ENCODE results near the gene F8A3.

Gene F8A3

DNA sequence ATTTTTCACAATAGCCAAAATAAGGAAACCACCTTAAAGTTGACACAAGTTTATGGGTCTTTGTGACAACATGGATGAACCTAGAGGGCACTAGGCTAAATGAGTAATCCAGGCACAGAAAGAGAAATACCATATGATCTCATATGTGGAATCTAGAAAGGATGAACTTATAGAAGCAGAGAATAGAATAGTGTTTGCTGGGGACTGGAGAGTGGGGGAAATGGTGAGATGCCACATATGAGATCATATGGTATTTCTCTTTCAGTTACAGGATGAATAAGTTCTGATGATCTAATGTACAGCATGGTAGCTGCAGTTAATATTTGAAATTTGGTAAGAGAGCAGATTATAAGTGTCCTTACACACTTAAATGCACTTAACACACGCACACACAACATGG is 40.7 kb downstream of the F8A3 start:
- H3K4me1 ChIP-seq (ENCODE audit: insufficient read depth, low read length), result 0 out of 2 replicates have a peak, but pooled peaks cover 4% of the 10 kb centered on the region
- no peak for DNase-seq
- no peak for ATAC-seq (ENCODE audit: insufficient read depth, low read depth)
- no peaks in the 10 kb centered on the region for H3K27me3 ChIP-seq (ENCODE audit: insufficient read depth, low read length, poor library complexity)
- no peaks in the 10 kb centered on the region for H3K36me3 ChIP-seq (ENCODE audit: insufficient read depth, low read length)
- H4K20me1 ChIP-seq (ENCODE audit: insufficient read depth, low read length), result no peaks in the 10 kb centered on the region
- H3K4me3 ChIP-seq (ENCODE audit: low read depth in 1 of 2, low read length in 2 of 2), result no peak overlapping the region
- no peak overlapping the region for H3K4me2 ChIP-seq (ENCODE audit: insufficient read depth, low read length)
- H3K79me2 ChIP-seq (ENCODE audit: insufficient read depth, low read length), result no peaks in the 10 kb centered on the region
- no peak overlapping the region for H3K27ac ChIP-seq (ENCODE audit: low read length)
- no peak overlapping the region for H3K9ac ChIP-seq (ENCODE audit: low read depth, low read length)
- H3K9me3 ChIP-seq (ENCODE audit: insufficient read depth, low read length, severe bottlenecking), result no peaks in the 10 kb centered on the region
- no peak overlapping the region for H2AFZ ChIP-seq (ENCODE audit: low read depth, low read length)
- TF ChIP-seq EZH2 (IDR thresholded peaks at IDR 0.05; ENCODE audit: borderline replicate concordance, low read depth, low read length, severe bottlenecking), result no peak
- TF ChIP-seq, protein P1, sequence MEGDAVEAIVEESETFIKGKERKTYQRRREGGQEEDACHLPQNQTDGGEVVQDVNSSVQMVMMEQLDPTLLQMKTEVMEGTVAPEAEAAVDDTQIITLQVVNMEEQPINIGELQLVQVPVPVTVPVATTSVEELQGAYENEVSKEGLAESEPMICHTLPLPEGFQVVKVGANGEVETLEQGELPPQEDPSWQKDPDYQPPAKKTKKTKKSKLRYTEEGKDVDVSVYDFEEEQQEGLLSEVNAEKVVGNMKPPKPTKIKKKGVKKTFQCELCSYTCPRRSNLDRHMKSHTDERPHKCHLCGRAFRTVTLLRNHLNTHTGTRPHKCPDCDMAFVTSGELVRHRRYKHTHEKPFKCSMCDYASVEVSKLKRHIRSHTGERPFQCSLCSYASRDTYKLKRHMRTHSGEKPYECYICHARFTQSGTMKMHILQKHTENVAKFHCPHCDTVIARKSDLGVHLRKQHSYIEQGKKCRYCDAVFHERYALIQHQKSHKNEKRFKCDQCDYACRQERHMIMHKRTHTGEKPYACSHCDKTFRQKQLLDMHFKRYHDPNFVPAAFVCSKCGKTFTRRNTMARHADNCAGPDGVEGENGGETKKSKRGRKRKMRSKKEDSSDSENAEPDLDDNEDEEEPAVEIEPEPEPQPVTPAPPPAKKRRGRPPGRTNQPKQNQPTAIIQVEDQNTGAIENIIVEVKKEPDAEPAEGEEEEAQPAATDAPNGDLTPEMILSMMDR (IDR thresholded peaks at IDR 0.05; ENCODE audit: borderline replicate concordance, extremely low read depth, low read length, poor library complexity, severe bottlenecking), result no peak

Measured in DND-41 (cell line).